Activated naive CD4-positive, alpha-beta T cell treated with anti-CD3 and anti-CD28 coated beads, Interleukin-2, amount 50 U/mL, for 72 hours (primary cell): ENCODE data around the gene AKT3. TPM values are rescaled to one million over a fixed set of nuclear protein-coding genes. Genes with fewer than 3 reads are reported as not detected.
"Not testable (repeated sequence)": the region's sequence is repeated elsewhere in the genome, so short reads cannot be mapped to it uniquely, and the experiment has no call there.

Experiments used
- ATAC-seq, 2 donors: fragments of 150-1000 bp; cut with Tn5 transposase; 2 replicates each; pipeline ENCODE4 v1.10.0; 2021; ENCODE audit warnings: mild to moderate bottlenecking in 2 of 2, moderate library complexity in 2 of 2
- DNase-seq, 2 donors: peaks; one replicate each; pipeline ENCODE4 v3.0.0; 2021 to 2022; ENCODE audit warnings: low spot score in 2 of 2
- H3K27ac Mint-ChIP-seq, 2 donors: one replicate each; pipeline ENCODE4 v1.8.0; 2022; ENCODE audit warnings: mild to moderate bottlenecking in 2 of 2, mixed read lengths in 2 of 2
- H3K36me3 Mint-ChIP-seq, 2 donors: one replicate each; pipeline ENCODE4 v1.8.0; 2022; ENCODE audit warnings: mixed read lengths in 2 of 2
- H3K9me3 Mint-ChIP-seq, 2 donors: one replicate each; pipeline ENCODE4 v1.8.0; 2022; ENCODE audit warnings: mixed read lengths in 2 of 2
- total RNA-seq, 2 donors: library from RNA; stranded (reverse); gene quantifications; one replicate each; pipeline ENCODE4 v1.2.3, GENCODE V29; 2022

AKT3 gene
- total RNA-seq, 2 donors from 2014 or later: 24.9 to 37.3 TPM

DNA sequence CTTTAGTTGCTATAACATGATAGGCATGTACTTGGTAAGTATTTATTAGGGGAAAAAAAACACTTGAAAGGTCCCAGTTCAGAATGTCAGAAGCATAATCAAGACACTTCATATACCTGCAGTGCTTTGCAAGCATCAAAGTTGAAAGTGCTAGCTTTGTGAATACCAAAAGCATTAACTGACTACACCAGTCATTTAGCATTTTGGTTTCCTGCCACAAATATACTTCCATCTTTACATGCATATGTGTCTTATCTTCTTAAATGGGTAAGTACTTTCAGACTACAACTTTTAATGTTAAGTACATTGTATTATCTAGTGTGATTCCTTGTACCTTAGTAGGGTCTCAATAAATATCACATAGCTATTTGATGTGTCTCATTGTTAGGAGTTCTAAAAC lies 43.7 kb downstream of the AKT3 start:
- ATAC-seq: peak; percentile 18 to 45

DNA sequence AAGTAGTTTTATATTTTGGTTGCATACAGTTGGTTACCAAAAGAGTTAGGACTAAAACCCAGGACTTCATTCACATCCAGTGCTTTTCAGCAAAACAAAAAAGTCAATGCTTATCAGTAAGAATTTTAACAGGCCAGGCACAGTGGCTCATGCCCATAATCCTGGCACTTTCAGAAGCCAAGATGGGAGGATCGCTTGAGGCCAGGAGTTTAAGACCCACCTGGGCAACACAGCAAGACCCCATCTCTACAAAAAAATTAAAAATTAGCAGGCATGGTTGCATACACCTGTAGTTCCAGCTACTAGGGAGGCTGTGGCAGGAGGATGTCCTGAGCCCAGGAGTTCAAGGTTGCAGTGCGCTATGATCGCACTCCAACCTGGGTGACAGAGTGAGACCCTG lies 47.3 kb downstream of the AKT3 start:
- Mint-ChIP-seq H3K9me3 (peaks cover 0 to 7% of the 10 kb centered on the region in 2 donors), H3K27ac (no peak overlapping the region), H3K36me3 (peaks cover 12 to 23% of the 10 kb centered on the region in 2 donors)
- DNase-seq: no peak
- ATAC-seq: no peak

More for the DNA sequence above, 43.7 kb downstream of the AKT3 start:
- no peak for DNase-seq
- Mint-ChIP-seq H3K27ac (no peak overlapping the region), H3K36me3 (peaks cover 30 to 41% of the 10 kb centered on the region in 2 donors), H3K9me3 (peaks cover 4 to 16% of the 10 kb centered on the region in 2 donors)

DNA sequence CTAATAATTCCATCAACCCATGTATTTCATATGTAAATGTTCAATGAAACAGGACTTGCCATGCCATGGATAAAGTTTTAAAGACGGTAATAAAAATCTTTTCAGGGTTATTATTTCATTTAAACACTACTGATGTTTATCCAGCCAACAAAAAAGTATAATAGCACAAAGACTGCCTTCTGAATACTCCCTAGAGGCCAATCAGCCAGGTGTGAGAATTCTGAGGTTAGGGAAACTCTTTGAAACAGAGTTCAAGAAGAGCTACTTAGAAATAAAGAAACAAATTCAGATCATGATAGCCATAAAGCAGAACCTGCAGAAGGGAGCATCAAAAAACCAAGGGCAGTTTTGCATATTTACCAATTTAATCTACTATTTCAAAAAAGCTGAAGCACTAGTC lies 48.7 kb downstream of the AKT3 start:
- no peak for ATAC-seq

GRCh38 chr1:243799908-243800307 lies 50.1 kb downstream of the AKT3 start:
- H3K27ac Mint-ChIP-seq: peak overlapping the region in 1 of 2 donors; percentile 7
- peaks cover 4 to 13% of the 10 kb centered on the region in 2 donors for H3K36me3 Mint-ChIP-seq
- no peak for ATAC-seq
- peaks cover 0 to 8% of the 10 kb centered on the region in 2 donors for H3K9me3 Mint-ChIP-seq
- no peak for DNase-seq

More for the DNA sequence above, 48.7 kb downstream of the AKT3 start:
- peaks cover 0 to 8% of the 10 kb centered on the region in 2 donors for H3K9me3 Mint-ChIP-seq
- no peak overlapping the region for H3K27ac Mint-ChIP-seq
- no peak for DNase-seq
- peaks cover 14 to 26% of the 10 kb centered on the region in 2 donors for H3K36me3 Mint-ChIP-seq

GRCh38 chr1:243798726-243799125 lies 51.3 kb downstream of the AKT3 start:
- H3K36me3 Mint-ChIP-seq: peaks cover 4 to 12% of the 10 kb centered on the region in 2 donors
- peak; percentile 80 to 90 for ATAC-seq
- peaks cover 0 to 8% of the 10 kb centered on the region in 2 donors for H3K9me3 Mint-ChIP-seq
- no peak for DNase-seq
- H3K27ac Mint-ChIP-seq: no peak overlapping the region

GRCh38 chr1:243796016-243796415 lies 54.0 kb downstream of the AKT3 start:
- peaks cover 0 to 8% of the 10 kb centered on the region in 2 donors for H3K9me3 Mint-ChIP-seq
- no peak overlapping the region for H3K27ac Mint-ChIP-seq
- H3K36me3 Mint-ChIP-seq: peaks cover 4 to 12% of the 10 kb centered on the region in 2 donors
- DNase-seq: no peak
- no peak for ATAC-seq

- DNase-seq (no peak), ATAC-seq (peak in 1 of 2 donors; percentile 57)
- Mint-ChIP-seq H3K36me3 (peaks cover 4 to 5% of the 10 kb centered on the region in 2 donors), H3K27ac (no peak overlapping the region), H3K9me3 (peaks cover 0 to 8% of the 10 kb centered on the region in 2 donors)
Measured at GRCh38 chr1:243793298-243793697, 56.7 kb downstream of the AKT3 start.

GRCh38 chr1:243792891-243793290 lies 57.2 kb downstream of the AKT3 start:
- Mint-ChIP-seq H3K9me3 (peaks cover 0 to 8% of the 10 kb centered on the region in 2 donors), H3K36me3 (peaks cover 4 to 5% of the 10 kb centered on the region in 2 donors), H3K27ac (no peak overlapping the region)
- ATAC-seq: peak in 1 of 2 donors; percentile 22
- DNase-seq: no peak

DNA sequence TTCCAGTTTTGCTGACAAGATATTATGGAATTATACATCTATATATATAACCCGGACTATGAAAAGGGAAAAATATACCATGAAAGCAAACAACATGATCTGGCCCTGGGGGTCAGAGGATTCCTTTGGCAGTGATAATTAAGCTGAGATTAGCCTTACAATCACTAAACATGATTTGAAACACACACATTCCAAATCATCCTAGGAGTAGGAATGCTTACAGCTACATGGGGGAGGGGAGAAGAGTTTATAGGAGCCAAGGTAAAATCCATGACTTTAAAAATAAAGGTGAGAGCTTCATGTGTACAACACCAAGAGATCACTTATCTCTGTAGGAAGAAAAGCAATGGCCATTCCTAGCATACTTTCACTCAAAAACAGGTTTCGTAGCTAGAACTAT lies 57.6 kb downstream of the AKT3 start:
- Mint-ChIP-seq H3K36me3 (peaks cover 3 to 4% of the 10 kb centered on the region in 2 donors), H3K27ac (no peak overlapping the region), H3K9me3 (peaks cover 0 to 8% of the 10 kb centered on the region in 2 donors)
- ATAC-seq: no peak
- no peak for DNase-seq

GRCh38 chr1:243791586-243792267 lies 58.3 kb downstream of the AKT3 start:
- Mint-ChIP-seq H3K36me3 (peaks cover 0 to 3% of the 10 kb centered on the region in 2 donors), H3K27ac (no peak overlapping the region), H3K9me3 (peaks cover 0 to 7% of the 10 kb centered on the region in 2 donors)
- ATAC-seq: no peak
- DNase-seq: no peak

DNA sequence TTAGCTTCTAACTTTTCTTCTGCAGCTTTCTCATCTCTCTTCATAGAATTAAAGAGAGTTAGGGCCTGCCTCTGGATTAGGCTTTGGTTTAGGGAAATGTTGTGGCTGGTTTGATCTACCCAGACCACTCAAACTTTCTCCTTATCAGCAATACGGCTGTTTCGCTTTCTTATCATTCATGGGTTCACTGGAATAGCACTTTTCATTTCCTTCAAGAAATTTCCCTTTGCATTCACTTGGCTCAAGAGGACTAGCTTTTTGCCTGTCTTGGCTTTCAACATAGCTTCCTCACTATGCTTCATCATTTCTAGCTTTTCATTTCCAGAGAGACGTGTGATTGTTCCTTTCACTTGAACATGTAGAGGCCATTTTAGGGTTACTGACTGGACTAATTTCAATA lies 59.6 kb downstream of the AKT3 start:
- Mint-ChIP-seq H3K36me3 (no peaks in the 10 kb centered on the region), H3K27ac (no peak overlapping the region), H3K9me3 (peaks cover 0 to 5% of the 10 kb centered on the region in 2 donors)
- DNase-seq (no peak), ATAC-seq (no peak)

- Mint-ChIP-seq H3K9me3 (peaks cover 0 to 5% of the 10 kb centered on the region in 2 donors), H3K27ac (peak overlapping the region in 1 of 2 donors; percentile 16), H3K36me3 (no peaks in the 10 kb centered on the region)
- ATAC-seq (no peak), DNase-seq (no peak)
Measured at GRCh38 chr1:243786531-243786930, 63.5 kb downstream of the AKT3 start.

DNA sequence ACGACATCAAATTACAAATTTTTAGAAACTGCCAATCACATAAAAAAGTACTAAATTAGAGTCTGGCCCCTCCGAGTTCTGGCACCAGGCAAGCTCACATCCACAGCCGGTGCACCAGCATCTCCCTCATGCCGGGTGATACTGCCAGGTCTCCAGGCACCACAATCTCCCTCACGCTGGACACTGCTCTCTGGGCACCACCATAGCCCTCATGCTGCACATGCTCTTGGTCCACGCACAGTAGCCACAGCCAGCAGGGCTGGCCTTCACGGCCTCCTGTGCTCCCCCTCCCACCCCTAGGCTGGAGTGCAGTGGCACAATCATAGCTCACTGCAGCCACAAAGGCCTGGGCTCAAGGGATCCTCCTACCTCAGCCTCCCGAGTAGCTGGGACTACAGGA lies 65.5 kb downstream of the AKT3 start:
- Mint-ChIP-seq H3K36me3 (no peaks in the 10 kb centered on the region), H3K27ac (no peak overlapping the region), H3K9me3 (peaks cover 0 to 3% of the 10 kb centered on the region in 2 donors)
- DNase-seq (no peak), ATAC-seq (no peak)

GRCh38 chr1:243783714-243784113 lies 66.3 kb downstream of the AKT3 start:
- no peak overlapping the region for H3K27ac Mint-ChIP-seq
- H3K36me3 Mint-ChIP-seq: peaks cover 0 to 6% of the 10 kb centered on the region in 2 donors
- no peak for DNase-seq
- no peaks in the 10 kb centered on the region for H3K9me3 Mint-ChIP-seq
- ATAC-seq: no peak

- Mint-ChIP-seq H3K9me3 (peaks cover 5 to 14% of the 10 kb centered on the region in 2 donors), H3K36me3 (peaks cover 19 to 31% of the 10 kb centered on the region in 2 donors)
- not testable (repeated sequence) for DNase-seq, ATAC-seq, H3K27ac Mint-ChIP-seq
Measured at GRCh38 chr1:243772361-243773050, 77.5 kb downstream of the AKT3 start.

- H3K36me3 Mint-ChIP-seq: peaks cover 13 to 20% of the 10 kb centered on the region in 2 donors
- ATAC-seq: no peak
- H3K27ac Mint-ChIP-seq: no peak overlapping the region
- DNase-seq: no peak
- peaks cover 5 to 7% of the 10 kb centered on the region in 2 donors for H3K9me3 Mint-ChIP-seq
Measured at GRCh38 chr1:243770860-243771259, 79.2 kb downstream of the AKT3 start.

DNA sequence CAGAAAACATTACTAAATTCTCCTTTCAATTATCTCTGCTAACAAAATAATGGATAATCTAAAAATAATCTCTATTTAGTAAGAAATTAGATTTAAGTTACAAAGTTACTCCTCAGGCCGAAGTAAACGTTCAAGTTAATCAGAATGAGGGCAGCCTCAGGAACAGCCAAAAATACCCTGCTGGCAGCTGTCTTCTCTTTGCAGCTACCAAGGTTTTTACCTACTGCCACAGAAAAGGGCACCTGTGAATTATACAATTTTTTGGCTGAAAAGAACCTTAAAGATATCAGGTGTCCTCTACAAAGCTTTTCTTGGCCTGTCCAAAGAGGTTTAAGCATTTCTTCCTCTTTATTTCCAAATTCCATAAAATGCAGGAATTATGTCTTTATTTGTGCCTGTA lies 84.4 kb downstream of the AKT3 start:
- Mint-ChIP-seq H3K9me3 (no peaks in the 10 kb centered on the region), H3K36me3 (no peaks in the 10 kb centered on the region), H3K27ac (no peak overlapping the region)
- no peak for ATAC-seq
- no peak for DNase-seq
